HepG2 (cell line): ENCODE data around the gene TMEM38B.

Experiments
- BRCA1 ChIP-seq: sonication (generic); formaldehyde crosslinking; IDR thresholded peaks from 2 replicates; pipeline ENCODE4 v1.4.0; 2020; ENCODE audit warnings: missing genetic modification reagents
- KLF9 ChIP-seq: IDR thresholded peaks from 2 replicates; pipeline ENCODE4 v1.6.1; 2016; ENCODE audit warnings: low read depth
- NFE2L2 ChIP-seq: fragments of 150-350 bp; IDR thresholded peaks from 2 replicates; pipeline ENCODE4 v1.6.1; 2014; ENCODE audit warnings: low read length
- POLR2AphosphoS2 ChIP-seq: IDR thresholded peaks from 2 replicates; pipeline ENCODE4 v1.6.1; 2011; ENCODE audit warnings: low read depth, low read length, improper control_type of control experiment
- TF ChIP-seq, protein P1 (sequence below): sonication (generic); formaldehyde crosslinking; IDR thresholded peaks from 2 replicates; pipeline ENCODE4 v1.5.0; 2020; ENCODE audit warnings: mild to moderate bottlenecking, missing genetic modification reagents, moderate library complexity
- TF ChIP-seq, protein P2 (sequence below): sonication (generic); formaldehyde crosslinking; IDR thresholded peaks from 2 replicates; pipeline ENCODE4 v1.4.0; 2020; ENCODE audit warnings: missing genetic modification reagents, borderline replicate concordance

DNA sequence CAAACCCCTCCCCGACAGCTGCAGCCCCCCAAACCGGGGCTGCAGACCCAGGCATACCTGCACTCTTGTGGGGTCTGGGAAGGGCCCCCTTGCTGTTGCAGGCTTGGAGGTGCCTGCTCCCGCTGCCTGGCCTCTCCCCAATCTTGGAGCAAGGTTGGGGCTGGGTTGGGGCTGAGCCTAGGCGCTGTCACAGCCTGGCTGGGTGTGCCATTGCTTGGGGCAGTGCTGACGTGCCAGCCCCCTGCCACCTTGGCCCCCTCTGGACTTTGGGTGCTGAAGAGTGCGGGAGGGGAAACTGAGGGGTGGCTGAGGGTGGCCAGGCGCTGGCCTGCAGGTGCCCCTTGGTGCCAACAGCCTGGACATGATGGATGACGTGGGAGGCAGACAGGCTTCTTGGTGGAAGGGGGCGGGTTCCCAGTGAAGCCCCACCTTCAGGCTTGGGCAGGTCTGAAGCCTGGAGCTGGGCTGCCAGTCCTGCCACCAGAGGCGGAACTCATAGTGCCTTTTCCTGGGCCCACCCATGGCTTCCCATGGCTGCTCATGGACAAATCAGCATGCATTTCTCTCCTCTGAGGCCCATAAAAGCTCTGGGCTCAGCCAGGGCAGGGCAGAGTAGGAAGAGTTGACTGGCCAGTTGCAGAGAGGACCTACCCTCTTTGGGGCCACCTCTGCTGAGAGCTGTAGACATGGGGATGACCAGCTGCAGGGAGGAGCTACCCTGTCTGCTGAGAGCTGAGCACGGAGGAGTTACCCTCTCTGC lies 19.1 kb downstream of the TMEM38B start:
- TF ChIP-seq POLR2AphosphoS2: no peak
- TF ChIP-seq NFE2L2: no peak
- TF ChIP-seq, protein P1, sequence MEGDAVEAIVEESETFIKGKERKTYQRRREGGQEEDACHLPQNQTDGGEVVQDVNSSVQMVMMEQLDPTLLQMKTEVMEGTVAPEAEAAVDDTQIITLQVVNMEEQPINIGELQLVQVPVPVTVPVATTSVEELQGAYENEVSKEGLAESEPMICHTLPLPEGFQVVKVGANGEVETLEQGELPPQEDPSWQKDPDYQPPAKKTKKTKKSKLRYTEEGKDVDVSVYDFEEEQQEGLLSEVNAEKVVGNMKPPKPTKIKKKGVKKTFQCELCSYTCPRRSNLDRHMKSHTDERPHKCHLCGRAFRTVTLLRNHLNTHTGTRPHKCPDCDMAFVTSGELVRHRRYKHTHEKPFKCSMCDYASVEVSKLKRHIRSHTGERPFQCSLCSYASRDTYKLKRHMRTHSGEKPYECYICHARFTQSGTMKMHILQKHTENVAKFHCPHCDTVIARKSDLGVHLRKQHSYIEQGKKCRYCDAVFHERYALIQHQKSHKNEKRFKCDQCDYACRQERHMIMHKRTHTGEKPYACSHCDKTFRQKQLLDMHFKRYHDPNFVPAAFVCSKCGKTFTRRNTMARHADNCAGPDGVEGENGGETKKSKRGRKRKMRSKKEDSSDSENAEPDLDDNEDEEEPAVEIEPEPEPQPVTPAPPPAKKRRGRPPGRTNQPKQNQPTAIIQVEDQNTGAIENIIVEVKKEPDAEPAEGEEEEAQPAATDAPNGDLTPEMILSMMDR (CRISPR knock-in tag): no peak
- TF ChIP-seq, protein P2, sequence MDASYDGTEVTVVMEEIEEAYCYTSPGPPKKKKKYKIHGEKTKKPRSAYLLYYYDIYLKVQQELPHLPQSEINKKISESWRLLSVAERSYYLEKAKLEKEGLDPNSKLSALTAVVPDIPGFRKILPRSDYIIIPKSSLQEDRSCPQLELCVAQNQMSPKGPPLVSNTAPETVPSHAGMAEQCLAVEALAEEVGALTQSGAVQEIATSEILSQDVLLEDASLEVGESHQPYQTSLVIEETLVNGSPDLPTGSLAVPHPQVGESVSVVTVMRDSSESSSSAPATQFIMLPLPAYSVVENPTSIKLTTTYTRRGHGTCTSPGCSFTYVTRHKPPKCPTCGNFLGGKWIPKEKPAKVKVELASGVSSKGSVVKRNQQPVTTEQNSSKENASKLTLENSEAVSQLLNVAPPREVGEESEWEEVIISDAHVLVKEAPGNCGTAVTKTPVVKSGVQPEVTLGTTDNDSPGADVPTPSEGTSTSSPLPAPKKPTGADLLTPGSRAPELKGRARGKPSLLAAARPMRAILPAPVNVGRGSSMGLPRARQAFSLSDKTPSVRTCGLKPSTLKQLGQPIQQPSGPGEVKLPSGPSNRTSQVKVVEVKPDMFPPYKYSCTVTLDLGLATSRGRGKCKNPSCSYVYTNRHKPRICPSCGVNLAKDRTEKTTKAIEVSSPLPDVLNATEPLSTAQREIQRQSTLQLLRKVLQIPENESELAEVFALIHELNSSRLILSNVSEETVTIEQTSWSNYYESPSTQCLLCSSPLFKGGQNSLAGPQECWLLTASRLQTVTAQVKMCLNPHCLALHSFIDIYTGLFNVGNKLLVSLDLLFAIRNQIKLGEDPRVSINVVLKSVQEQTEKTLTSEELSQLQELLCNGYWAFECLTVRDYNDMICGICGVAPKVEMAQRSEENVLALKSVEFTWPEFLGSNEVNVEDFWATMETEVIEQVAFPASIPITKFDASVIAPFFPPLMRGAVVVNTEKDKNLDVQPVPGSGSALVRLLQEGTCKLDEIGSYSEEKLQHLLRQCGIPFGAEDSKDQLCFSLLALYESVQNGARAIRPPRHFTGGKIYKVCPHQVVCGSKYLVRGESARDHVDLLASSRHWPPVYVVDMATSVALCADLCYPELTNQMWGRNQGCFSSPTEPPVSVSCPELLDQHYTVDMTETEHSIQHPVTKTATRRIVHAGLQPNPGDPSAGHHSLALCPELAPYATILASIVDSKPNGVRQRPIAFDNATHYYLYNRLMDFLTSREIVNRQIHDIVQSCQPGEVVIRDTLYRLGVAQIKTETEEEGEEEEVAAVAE (CRISPR knock-in tag): no peak
- no peak for TF ChIP-seq BRCA1 (CRISPR knock-in tag)
- no peak for TF ChIP-seq KLF9 (CRISPR knock-in tag)
